ENCODE results near the gene ZNF627.

GRCh38 chr19:11624069-11624463 is 26.8 kb downstream of the ZNF627 start:
- TF ChIP-seq CTCF (conservative IDR thresholded peaks at IDR 0.05 in 1 of 2, IDR thresholded peaks at IDR 0.05 in 1 of 2; ENCODE audit: low read depth in 1 of 2, low read length in 2 of 2), result no peak
- no peak for TF ChIP-seq EZH2 (IDR thresholded peaks at IDR 0.05; ENCODE audit: low read length, missing control alignments)
